HUES64 (cell line): ENCODE results near the gene PPIL6.
A peak's percentile ranks its signal among the peaks of the same experiment; 100 is the strongest.

Source experiments
- H3K27ac ChIP-seq: 2 replicates; pipeline ENCODE4 v1.7.0; 2013; ENCODE audit warnings: low read depth, low read length, inconsistent platforms
- H3K27me3 ChIP-seq: 2 replicates; pipeline ENCODE4 v1.6.1; 2013; ENCODE audit warnings: mild to moderate bottlenecking, low read length; ENCODE audit not compliant: insufficient read depth
- H3K36me3 ChIP-seq: 2 replicates; pipeline ENCODE4 v1.6.1; 2013; ENCODE audit warnings: mild to moderate bottlenecking, low read length; ENCODE audit not compliant: insufficient read depth
- H3K4me1 ChIP-seq: 2 replicates; pipeline ENCODE4 v1.6.1; 2013; ENCODE audit warnings: mild to moderate bottlenecking, low read length, moderate library complexity; ENCODE audit not compliant: insufficient read depth
- H3K4me3 ChIP-seq: 2 replicates; pipeline ENCODE4 v1.5.1; 2013; ENCODE audit warnings: mild to moderate bottlenecking, low read length, moderate library complexity
- H3K9ac ChIP-seq: 2 replicates; pipeline ENCODE4 v1.6.1; 2013; ENCODE audit warnings: mild to moderate bottlenecking, low read depth, low read length
- H3K9me3 ChIP-seq: 2 replicates; pipeline ENCODE4 v1.6.1; 2013; ENCODE audit warnings: low read depth, low read length; ENCODE audit not compliant: insufficient read depth
- WGBS: fragments of 150-250, 120-280 bp; methylation state at CpG from one replicate; pipeline ENCODE4 v1.1.7; 2013; ENCODE audit warnings: missing lambda C conversion rate; 5-methylcytosine and 5-hydroxymethylcytosine counted together

PPIL6 gene

DNA sequence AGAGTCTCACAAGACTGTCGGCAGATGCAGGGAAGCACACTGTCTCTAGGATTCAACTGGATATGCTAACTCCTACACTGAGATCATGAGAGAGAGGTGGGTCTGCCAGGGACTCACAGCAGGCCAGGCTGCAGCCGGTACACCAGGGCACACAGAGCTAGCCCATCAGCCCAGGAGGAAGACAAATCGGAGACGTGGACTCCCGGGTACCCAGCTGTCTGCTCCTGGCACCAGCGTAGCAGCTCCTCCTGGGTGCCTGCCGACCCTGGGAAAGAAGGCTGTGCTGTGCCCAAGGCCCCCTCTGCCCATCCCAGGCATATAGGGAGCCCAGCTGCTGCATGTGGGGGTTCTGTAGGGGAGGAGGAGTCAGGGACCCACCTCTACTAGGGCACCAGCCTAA, 8.2 kb upstream of the PPIL6 start:
- H3K9me3 ChIP-seq: no peaks in the 10 kb centered on the region
- no peak overlapping the region for H3K4me3 ChIP-seq
- H3K36me3 ChIP-seq: peaks cover 69% of the 10 kb centered on the region
- H3K27me3 ChIP-seq: no peaks in the 10 kb centered on the region
- H3K9ac ChIP-seq: no peak overlapping the region
- H3K27ac ChIP-seq: no peak overlapping the region
- no peaks in the 10 kb centered on the region for H3K4me1 ChIP-seq
- 93% methylated on average over 7 of the region's 7 CpGs for WGBS

DNA sequence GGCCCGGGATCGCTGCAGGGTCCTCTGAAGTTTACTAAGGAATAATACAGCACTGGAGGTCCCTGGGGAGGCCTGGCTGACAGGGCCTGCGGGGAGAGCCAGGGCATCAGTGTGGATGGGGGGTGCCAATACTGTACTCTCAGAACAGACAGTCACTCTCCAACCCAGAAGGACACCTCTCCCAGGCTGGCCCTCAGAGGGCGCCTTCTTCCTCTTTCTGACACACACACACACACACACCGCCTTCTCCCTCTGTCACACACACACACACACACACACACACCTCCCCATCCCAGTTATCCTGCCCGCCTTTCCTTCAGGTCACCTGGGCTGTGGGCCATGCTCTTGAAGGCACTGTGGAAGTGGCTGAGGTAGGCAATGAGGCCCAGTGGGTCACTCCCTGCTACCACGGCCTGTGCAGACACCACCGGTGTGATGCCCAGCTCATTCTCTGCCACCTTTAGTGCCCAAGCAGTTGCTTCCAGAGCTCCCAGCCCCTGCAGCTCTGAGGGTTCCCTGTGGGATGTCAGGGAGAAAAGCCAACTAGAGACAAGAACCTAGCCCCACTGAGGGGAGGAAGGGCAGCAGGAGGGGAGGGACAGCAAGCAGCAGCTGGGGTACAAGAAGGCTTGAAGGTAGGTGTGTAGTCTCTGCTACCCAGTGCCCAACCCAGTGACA, 7.6 kb upstream of the PPIL6 start:
- 91% methylated on average over 8 of the region's 8 CpGs for WGBS

DNA sequence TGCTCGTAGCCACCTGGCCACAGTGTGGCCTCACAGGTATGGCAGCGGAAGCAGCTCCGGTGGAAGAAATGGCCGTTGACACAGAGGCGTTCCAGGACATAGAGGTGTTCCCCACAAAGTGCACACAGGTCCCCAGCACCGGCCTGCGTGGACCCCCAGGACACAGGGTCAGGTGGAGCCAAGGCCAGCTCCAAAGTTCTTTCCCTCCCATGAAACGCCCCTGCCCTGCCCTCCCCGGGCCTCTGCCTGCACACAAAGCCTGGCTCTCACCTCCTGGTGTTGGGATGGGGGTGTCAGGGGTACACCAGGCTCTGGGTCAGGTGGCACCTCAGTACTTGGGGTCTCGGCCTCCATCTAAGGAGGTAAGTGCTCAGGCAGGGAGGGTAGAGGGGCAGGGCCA, 6.7 kb upstream of the PPIL6 start:
- WGBS: 95% methylated on average over 10 of the region's 10 CpGs

More for the DNA sequence above, 7.6 kb upstream of the PPIL6 start:
- Histone ChIP-seq H3K4me1 (no peaks in the 10 kb centered on the region), H3K27ac (no peak overlapping the region), H3K9me3 (no peaks in the 10 kb centered on the region), H3K9ac (no peak overlapping the region), H3K4me3 (no peak overlapping the region), H3K36me3 (peaks cover 69% of the 10 kb centered on the region), H3K27me3 (no peaks in the 10 kb centered on the region)

DNA sequence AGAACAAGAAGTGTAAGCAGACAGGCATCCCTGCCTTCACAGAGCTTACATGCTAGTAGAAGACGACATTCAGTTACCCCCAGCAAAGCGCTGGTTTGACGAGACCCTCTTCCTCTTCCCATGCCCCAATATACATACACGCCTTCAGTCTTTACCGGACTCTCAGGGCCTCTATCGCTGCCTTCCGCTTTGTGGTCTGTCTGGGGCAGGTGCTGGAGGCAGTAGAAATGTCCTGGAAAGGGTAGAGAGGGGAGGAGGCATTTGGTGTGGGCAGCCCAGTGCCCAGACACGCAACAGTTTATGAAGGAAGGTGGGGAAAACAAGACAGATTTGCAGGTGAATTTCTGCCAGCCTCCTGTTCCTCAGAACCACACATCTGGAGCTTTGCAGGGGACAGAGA, 6.1 kb upstream of the PPIL6 start:
- no peaks in the 10 kb centered on the region for H3K27me3 ChIP-seq
- H3K4me1 ChIP-seq: peaks cover 3% of the 10 kb centered on the region; the same call in 1 of the 2 replicates
- H3K36me3 ChIP-seq: peaks cover 66% of the 10 kb centered on the region
- no peak overlapping the region for H3K27ac ChIP-seq
- H3K9ac ChIP-seq: no peak overlapping the region
- no peak overlapping the region for H3K4me3 ChIP-seq
- no peaks in the 10 kb centered on the region for H3K9me3 ChIP-seq
- 95% methylated on average over 8 of the region's 8 CpGs for WGBS

More for the DNA sequence above, 6.7 kb upstream of the PPIL6 start:
- peaks cover 71% of the 10 kb centered on the region for H3K36me3 ChIP-seq
- H3K27ac ChIP-seq: no peak overlapping the region
- no peaks in the 10 kb centered on the region for H3K27me3 ChIP-seq
- no peaks in the 10 kb centered on the region for H3K4me1 ChIP-seq
- no peaks in the 10 kb centered on the region for H3K9me3 ChIP-seq
- no peak overlapping the region for H3K4me3 ChIP-seq
- no peak overlapping the region for H3K9ac ChIP-seq

DNA sequence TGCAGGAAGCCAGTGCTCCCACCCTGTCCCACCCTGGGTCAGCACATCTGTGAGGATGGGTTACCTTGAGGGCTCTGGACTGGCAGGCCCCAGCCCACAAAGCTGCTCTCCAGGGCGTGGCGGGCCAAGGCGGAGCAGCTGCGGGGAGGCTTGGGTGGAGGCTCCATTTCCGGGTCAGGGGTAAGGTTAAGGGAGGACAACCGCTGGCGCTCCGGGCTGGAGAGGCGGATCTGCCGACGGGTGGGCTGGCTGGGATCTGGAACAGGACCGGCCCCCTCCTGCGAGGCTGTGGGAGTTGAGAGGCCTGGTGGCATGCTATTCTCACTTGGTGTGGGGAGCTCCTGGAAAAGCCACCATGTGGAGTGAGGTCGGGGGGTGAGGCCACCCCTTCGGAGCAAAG, 5.6 kb upstream of the PPIL6 start:
- no peak overlapping the region for H3K27ac ChIP-seq
- no peaks in the 10 kb centered on the region for H3K27me3 ChIP-seq
- H3K9ac ChIP-seq: no peak overlapping the region
- peaks cover 62% of the 10 kb centered on the region for H3K36me3 ChIP-seq
- no peaks in the 10 kb centered on the region for H3K9me3 ChIP-seq
- WGBS: 93% methylated on average over 13 of the region's 15 CpGs
- H3K4me1 ChIP-seq: peaks cover 5% of the 10 kb centered on the region; the same call in 1 of the 2 replicates
- no peak overlapping the region for H3K4me3 ChIP-seq

DNA sequence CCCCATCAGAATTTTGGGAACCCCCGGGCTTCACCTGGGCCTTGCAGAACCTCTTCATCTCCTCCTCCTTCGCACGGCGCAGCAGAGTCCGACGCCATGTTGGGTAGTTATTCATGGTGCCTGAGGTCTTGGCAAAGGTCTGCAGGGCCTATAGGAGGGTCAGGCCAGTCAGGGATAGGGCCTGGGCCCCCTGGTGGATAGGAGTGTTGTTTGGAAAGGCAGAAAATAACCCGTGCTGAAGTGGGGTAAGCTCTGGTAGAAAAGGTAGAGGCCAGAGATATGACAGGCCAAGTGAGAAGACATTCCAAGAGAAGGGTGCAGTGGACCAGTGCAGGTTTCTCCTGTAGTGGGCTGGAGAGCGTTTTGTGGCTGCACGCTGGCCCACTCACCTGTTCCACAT, 5.0 kb upstream of the PPIL6 start:
- Histone ChIP-seq H3K9ac (no peak overlapping the region), H3K4me3 (no peak overlapping the region), H3K9me3 (no peaks in the 10 kb centered on the region), H3K4me1 (peaks cover 5% of the 10 kb centered on the region; the same call in 1 of the 2 replicates), H3K27ac (no peak overlapping the region), H3K36me3 (peaks cover 59% of the 10 kb centered on the region), H3K27me3 (no peaks in the 10 kb centered on the region)
- WGBS: 92% methylated on average over 9 of the region's 9 CpGs

DNA sequence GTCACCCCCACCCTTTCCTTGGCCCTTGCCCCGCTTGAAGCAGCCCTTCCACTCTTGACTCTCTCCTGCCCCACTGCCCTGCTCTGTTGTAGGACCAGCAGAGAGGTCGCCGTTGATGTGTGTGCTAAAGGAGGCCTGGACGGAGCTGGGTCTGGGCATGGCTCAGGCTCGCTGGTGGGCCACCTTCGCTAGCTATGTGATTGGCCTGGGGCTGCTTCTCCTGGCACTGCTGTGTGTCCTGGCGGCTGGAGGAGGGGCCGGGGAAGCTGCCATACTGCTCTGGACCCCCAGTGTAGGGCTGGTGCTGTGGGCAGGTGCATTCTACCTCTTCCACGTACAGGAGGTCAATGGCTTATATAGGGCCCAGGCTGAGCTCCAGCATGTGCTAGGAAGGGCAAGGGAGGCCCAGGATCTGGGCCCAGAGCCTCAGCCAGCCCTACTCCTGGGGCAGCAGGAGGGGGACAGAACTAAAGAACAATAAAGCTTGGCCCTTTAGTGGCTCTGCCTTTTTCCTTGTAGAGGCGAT, 3.1 kb upstream of the PPIL6 start:
- Histone ChIP-seq H3K36me3 (peaks cover 53% of the 10 kb centered on the region), H3K27me3 (peaks cover 13% of the 10 kb centered on the region; the same call in 1 of the 2 replicates), H3K4me3 (no peak overlapping the region), H3K9me3 (no peaks in the 10 kb centered on the region), H3K27ac (no peak overlapping the region), H3K9ac (no peak overlapping the region), H3K4me1 (peaks cover 9% of the 10 kb centered on the region; the same call in 1 of the 2 replicates)
- WGBS: 90% methylated on average over 10 of the region's 10 CpGs

DNA sequence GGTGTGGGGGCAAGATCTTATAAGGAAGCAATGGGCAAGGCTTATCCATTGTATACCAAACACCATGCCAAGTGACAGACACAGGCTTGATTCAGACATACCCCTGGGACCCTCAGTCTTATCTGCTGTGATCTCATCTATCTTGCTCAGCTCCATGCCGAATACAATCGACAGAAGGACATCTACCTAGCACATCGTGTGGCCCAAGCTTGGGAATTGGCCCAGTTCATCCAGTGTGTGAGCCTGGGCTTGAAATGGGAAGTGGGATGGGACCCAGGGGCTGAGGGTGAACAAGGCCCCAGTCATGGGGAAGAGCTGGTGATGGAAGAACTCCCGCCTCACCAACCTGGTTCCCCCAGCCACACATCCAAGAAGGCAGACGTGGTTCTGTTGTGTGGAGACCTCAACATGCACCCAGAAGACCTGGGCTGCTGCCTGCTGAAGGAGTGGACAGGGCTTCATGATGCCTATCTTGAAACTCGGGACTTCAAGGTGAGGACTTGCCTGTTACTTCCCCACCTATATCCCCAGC, 2.0 kb upstream of the PPIL6 start:
- H3K36me3 ChIP-seq: peaks cover 50% of the 10 kb centered on the region
- no peak overlapping the region for H3K4me3 ChIP-seq
- H3K9me3 ChIP-seq: no peaks in the 10 kb centered on the region
- H3K27ac ChIP-seq: no peak overlapping the region
- no peak overlapping the region for H3K9ac ChIP-seq
- peaks cover 9% of the 10 kb centered on the region; the same call in 1 of the 2 replicates for H3K4me1 ChIP-seq
- peaks cover 13% of the 10 kb centered on the region; the same call in 1 of the 2 replicates for H3K27me3 ChIP-seq
- 93% methylated on average over 6 of the region's 6 CpGs for WGBS

DNA sequence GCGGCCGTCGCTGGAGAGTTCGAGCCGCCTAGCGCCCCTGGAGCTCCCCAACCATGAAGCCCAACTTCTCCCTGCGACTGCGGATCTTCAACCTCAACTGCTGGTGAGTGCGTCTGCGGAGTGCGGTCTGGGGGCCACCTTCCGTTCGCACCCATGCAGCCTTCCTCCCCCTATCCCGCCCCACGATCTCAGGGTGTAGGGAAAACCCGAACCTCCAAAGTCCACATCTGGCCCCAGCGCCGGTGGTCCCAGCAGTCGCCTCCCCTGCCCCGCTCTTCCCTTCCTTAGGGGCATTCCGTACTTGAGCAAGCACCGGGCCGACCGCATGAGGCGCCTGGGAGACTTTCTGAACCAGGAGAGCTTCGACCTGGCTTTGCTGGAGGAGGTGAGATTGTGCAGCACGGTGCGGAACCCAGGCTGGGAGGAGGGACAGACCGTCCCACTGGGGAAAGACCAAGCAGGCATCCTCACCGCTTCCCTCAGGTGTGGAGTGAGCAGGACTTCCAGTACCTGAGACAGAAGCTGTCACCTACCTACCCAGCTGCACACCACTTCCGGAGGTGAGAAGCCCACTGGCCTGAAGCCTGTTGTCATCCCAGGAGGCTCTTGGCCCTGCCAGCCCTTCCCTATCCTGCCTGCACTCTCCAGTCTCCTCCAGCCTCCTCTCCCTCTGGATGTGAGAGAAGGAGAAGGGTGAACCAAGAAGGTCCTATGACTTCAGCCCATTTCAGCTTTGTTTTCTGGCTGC, 815 bp upstream of the PPIL6 start:
- Histone ChIP-seq H3K4me1 (peaks cover 9% of the 10 kb centered on the region; the same call in 1 of the 2 replicates), H3K27ac (peak overlapping the region; percentile 71), H3K4me3 (peak overlapping the region; percentile 81), H3K27me3 (peaks cover 13% of the 10 kb centered on the region; the same call in 1 of the 2 replicates), H3K36me3 (peaks cover 42% of the 10 kb centered on the region), H3K9me3 (no peaks in the 10 kb centered on the region), H3K9ac (peak overlapping the region; percentile 76)
- 2% methylated on average over 31 of the region's 31 CpGs for WGBS

DNA sequence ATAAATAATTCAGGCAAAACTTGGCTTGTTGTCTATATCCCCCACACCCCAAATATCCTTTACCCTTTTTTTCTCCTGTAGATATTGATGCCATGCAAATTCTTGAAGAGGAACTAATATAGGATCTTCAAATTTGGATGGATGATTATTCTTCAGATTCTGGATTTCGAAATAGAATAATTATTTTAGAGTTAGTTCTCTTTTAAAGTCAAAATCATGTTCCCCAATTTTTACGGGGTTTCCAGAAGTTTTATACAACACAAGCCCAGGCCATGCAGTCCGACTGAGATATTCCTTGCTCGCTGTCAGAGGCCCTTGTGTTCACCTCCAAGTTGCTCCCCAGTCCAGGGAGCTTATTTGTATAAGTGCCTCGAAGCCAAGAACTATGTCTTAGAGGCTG, 4.4 kb downstream of the PPIL6 start:
- Histone ChIP-seq H3K4me1 (peaks cover 4% of the 10 kb centered on the region; the same call in 1 of the 2 replicates), H3K27me3 (peaks cover 13% of the 10 kb centered on the region; the same call in 1 of the 2 replicates), H3K9me3 (no peaks in the 10 kb centered on the region), H3K27ac (no peak overlapping the region), H3K4me3 (no peak overlapping the region), H3K9ac (no peak overlapping the region), H3K36me3 (no peaks in the 10 kb centered on the region)
- WGBS: 93% methylated on average over 5 of the region's 5 CpGs

DNA sequence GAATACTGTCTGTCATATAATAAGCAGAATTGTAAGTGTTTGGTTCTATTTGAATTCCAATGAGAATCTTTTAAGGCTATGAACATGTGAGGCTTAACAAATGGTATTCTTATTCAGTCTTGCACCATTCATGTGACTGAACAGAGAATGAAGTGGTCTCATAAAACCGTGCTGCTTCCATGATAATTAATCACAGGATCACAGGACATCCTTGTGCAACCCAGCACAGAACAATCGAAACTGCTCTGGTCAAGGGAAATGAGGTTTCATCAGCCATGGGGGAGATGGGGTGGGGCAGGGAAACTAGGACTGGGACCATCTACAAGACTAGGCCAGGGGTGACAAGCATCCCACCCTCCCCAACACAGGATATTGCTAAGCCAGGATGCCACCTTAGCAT, 6.0 kb downstream of the PPIL6 start:
- no peak overlapping the region for H3K4me3 ChIP-seq
- H3K9me3 ChIP-seq: no peaks in the 10 kb centered on the region
- H3K27ac ChIP-seq: no peak overlapping the region
- H3K4me1 ChIP-seq: 0 out of 2 replicates have a peak, but pooled peaks cover under 1% of the 10 kb centered on the region
- WGBS: 95% methylated on average over 2 of the region's 2 CpGs
- H3K27me3 ChIP-seq: peaks cover 6% of the 10 kb centered on the region; the same call in 1 of the 2 replicates
- H3K9ac ChIP-seq: no peak overlapping the region
- no peaks in the 10 kb centered on the region for H3K36me3 ChIP-seq
